Limb (tissue), 2 donors: ENCODE measurements around the gene SAMD11.

Experiments
- DNase-seq, 2 donors: peaks; one replicate each; pipeline ENCODE4 v3.0.0-alpha.2; 2016; ENCODE audit errors: extremely low spot score in 2 of 2

SAMD11 gene

DNA sequence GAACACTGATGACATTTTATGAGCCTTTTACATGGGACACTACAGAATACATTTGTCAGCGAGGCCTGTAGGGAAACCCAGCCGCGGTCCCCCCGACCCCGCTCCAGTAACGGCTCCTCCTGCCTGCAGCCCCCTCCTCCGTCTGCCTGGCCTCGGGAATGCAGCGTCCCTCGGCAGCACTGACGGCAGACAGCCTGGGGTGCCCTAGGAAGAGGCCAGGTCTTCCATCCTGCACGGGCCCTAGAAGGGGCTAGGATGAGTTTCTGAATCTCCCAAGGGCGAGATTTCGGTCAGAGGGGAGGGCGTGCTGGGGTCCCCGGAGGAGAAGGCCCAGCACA lies 8.4 kb downstream of the SAMD11 start:
- no peak for DNase-seq

DNA sequence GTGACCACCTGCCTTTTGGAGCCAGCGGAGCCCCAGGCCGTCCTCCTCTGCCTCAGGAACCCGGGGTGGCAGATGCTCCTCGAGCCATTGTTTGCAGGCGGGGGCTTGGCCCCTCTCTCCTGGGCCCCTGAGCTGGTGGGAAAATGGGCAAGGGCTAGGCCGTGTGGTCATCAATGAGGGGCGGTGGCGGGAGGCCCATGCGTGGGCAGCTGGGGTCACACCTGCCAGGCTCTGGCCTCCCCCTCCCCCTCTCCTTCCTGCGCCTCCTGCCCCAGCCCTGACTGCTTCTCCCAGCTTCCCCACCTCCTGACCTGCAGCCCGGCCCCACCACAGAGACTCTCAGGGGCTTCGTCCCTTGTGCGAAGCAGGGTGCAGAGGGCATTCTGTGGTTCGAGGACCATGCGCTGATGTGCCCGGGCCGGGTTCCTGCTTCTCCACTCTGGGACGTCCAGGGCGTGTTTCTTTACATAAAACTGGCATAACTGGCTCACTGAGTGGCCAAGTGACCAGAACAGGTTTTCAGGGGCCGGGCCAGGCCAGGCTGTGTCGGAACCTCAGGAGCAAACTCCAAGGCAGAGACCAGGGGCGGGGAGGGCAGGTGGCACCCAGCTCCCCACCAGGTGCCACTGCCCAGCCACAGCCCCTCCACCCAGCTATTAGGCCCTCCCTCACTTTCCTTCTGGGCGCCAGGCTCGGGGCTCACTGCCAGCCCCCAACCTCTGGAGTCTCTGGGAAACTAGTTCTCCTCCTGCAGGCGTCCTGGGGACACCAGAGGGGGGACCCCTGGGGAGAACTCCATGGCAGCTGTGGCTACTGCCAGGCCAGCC lies 9.3 kb downstream of the SAMD11 start:
- no peak for DNase-seq

GRCh38 chr1:933603-933940 lies 9.8 kb downstream of the SAMD11 start:
- no peak for DNase-seq

DNA sequence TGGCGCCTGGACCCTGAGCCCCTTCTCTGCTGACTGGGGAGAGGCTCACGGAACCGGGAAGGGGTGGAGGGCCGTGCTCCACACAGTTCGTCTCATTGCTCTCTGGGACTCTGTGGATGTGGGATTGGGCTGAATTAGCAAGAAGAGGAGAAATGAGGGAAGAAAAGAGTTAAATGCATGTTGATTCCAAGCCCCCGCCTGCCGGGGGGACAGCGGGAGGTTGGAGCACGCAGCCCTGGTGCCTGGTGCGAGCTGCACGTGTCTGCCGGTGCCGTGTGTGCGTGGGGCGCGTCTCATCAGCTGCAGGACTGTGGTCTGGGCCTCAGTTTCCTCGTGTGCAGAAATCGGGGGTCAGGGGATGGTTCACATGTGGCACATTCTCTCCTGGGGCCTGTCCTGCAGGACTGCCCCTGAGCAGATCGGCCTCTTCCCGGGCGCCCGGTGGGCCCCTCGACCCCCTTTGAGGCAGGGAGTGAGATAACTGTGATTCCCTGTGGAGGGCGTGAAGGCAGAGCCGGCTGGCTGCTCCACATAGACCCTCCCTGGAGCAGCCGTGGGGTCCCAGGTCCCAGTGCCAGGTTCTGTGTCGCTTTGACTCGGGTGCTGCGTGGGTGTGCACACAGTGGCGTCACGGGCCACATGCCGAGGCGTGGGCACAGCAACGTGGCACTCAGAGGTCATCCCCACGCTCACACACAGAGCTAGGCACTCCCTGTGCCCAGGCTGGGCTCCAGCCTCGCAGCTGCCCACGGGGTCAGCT lies 11.4 kb downstream of the SAMD11 start:
- DNase-seq = no peak

- DNase-seq = peak in 1 of 2 donors; percentile 79
Measured at GRCh38 chr1:935751-936231, 12.1 kb downstream of the SAMD11 start.

- DNase-seq = no peak
Measured at GRCh38 chr1:936348-937264, 12.9 kb downstream of the SAMD11 start.

DNA sequence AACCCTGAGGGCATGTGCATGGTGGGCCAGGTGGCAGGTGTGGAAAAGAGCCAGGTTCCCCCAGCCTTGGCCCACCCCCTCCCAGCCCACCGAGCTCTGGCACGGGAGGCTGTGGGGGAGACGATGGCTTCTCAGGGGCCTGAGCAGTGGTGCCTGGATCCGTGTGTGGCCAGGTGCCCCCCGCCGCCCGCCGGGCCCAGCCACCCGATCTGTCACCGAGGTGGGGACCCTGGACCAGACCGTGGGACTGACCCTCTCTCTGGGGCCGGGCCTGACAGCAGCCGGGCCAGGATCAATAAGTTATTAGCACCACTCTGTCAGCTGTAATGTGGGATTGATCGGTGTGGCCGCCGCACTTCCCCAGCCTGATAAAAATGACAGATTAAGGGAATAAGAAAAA lies 13.8 kb downstream of the SAMD11 start:
- DNase-seq = no peak

GRCh38 chr1:938088-938683 lies 14.5 kb downstream of the SAMD11 start:
- DNase-seq = no peak

- DNase-seq = no peak
Measured at GRCh38 chr1:938711-939489, 15.2 kb downstream of the SAMD11 start.

DNA sequence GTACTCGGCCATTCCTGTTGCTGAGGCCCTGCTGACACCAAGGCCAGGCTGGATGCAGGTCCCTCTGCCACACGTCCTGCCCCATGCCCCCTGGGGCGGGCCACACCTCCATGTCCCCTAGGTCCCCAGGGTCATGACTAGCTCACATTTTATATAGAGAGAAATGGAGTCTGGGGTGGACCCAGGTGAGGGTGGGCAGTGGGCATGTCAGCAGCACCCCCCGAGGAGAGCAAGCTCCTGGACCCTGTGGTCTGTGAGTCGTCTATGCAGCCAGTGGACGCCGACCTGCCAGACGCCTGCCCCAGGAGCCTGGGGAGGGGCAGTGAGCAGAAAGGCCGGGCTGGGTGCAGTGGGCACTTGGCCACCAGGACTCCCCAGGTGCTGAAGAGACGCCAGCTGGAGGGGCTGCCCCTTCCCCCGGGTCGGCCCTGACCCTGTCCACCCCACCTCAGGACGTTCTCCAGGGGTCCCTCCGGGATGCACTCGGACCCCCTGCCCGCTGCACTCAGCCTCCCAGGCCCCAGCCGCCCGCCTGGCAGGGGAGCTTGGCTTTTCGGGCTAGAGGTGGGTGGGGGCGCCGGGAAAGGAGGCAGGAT lies 15.9 kb downstream of the SAMD11 start:
- no peak for DNase-seq

- DNase-seq = peak; percentile 62 to 89
Measured at GRCh38 chr1:940107-941014, 16.6 kb downstream of the SAMD11 start.

- DNase-seq = no peak
Measured at GRCh38 chr1:941015-941587, 17.4 kb downstream of the SAMD11 start.

- DNase-seq = peak; percentile 79 to 88
Measured at GRCh38 chr1:941588-942383, 18.1 kb downstream of the SAMD11 start.

DNA sequence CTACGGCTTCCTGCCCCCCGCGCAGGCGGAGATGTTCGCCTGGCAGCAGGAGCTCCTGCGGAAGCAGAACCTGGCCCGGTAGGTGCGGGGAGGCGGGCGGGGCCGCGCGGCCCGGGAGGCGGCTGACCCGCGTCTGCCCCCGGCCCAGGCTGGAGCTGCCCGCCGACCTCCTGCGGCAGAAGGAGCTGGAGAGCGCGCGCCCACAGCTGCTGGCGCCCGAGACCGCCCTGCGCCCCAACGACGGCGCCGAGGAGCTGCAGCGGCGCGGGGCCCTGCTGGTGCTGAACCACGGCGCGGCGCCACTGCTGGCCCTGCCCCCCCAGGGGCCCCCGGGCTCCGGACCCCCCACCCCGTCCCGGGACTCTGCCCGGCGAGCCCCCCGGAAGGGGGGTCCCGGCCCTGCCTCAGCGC lies 18.7 kb downstream of the SAMD11 start:
- no peak for DNase-seq

DNA sequence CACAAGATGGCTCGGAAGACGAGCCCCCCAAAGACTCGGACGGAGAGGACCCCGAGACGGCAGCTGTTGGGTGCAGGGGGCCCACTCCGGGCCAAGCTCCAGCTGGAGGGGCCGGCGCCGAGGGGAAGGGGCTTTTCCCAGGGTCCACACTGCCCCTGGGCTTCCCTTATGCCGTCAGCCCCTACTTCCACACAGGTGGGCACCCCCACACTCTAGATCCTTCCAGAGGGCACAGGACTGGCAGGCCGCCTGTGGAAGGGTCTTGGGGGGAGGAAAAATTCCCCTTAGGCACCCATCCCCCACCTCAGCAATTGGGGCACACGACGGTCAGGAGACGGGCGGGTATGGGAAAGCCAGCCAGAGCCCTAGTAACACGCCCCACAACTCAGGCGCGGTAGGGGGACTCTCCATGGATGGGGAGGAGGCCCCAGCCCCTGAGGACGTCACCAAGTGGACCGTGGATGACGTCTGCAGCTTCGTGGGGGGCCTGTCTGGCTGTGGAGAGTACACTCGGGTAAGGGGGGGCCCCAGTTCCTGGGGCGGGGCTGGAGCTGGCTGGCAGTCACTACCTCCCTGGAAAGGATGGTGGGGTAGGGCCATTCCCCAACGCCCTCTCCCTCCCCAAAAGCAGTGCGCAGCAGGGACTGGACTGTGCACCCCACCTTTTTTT lies 19.3 kb downstream of the SAMD11 start:
- DNase-seq = peak in 1 of 2 donors; percentile 76

DNA sequence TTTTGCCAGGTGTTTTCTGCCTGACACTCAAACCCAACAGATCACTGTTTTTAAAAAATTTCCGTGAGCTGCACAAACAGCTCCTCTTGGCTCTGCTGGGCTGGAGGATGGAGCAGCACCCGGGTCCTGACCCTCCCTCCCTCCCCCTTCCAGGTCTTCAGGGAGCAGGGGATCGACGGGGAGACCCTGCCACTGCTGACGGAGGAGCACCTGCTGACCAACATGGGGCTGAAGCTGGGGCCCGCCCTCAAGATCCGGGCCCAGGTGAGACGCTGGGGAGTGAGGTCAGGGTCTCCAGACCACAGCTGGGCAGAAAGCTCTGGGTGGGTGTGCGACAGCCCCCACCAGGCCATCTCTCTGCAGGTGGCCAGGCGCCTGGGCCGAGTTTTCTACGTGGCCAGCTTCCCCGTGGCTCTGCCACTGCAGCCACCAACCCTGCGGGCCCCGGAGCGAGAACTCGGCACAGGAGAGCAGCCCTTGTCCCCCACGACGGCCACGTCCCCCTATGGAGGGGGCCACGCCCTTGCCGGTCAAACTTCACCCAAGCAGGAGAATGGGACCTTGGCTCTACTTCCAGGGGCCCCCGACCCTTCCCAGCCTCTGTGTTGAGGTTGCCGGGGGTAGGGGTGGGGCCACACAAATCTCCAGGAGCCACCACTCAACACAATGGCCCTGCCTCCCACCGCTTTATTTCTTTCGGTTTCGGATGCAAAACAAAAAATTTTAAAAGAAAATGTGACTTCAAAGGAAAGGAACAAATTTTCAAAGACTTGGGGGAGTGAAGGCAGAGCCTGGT lies 20.0 kb downstream of the SAMD11 start:
- DNase-seq = no peak
